Stomach smooth muscle (tissue), 2 donors: ENCODE data around the gene TRIM8.

Source experiments
- H3K27ac ChIP-seq: one replicate; pipeline ENCODE4 v1.7.0; 2013; ENCODE audit warnings: mild to moderate bottlenecking, low read length, inconsistent platforms
- H3K27me3 ChIP-seq, 2 donors: one replicate each; pipeline ENCODE4 v1.7.0; 2013; ENCODE audit warnings: low read length in 2 of 2; ENCODE audit not compliant: insufficient read depth in 2 of 2, control insufficient read depth in 1 of 2
- H3K36me3 ChIP-seq, 2 donors: one replicate each; pipeline ENCODE4 v1.7.0; 2013; ENCODE audit warnings: low read length in 2 of 2; ENCODE audit not compliant: control insufficient read depth in 2 of 2, insufficient read depth in 2 of 2
- H3K4me1 ChIP-seq: one replicate; pipeline ENCODE4 v1.7.0; 2013; ENCODE audit warnings: low read length; ENCODE audit not compliant: control insufficient read depth, insufficient read depth
- H3K4me3 ChIP-seq, 2 donors: one replicate each; pipeline ENCODE4 v1.7.0; 2013; ENCODE audit warnings: low read length in 2 of 2
- H3K9ac ChIP-seq, 2 donors: one replicate each; pipeline ENCODE4 v1.7.0; 2013; ENCODE audit warnings: low read length in 2 of 2, mild to moderate bottlenecking in 1 of 2
- H3K9me3 ChIP-seq, 2 donors: one replicate each; pipeline ENCODE4 v1.7.0; 2013; ENCODE audit warnings: low read length in 2 of 2; ENCODE audit not compliant: control insufficient read depth in 2 of 2
- donor health status: healthy.
- donor health status: Pancreatic carcinoma.

The TRIM8 gene

DNA sequence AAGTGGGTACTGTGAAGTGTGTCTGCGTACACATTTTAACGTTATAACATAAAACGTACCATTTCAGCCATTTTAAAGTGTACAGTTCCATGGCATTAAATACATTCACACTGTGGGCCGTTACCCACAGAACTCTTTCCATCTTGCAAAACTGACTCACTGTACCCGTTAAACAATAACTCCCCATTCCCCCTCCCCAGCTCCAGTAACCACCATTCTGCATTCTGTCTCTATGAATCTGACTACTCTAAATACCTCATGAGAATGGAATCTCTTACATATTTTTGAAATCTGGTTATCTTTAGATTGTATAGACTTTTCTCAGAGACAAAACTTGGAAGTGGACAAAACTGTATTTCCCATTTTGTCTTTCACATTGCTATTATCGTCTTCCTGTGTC lies 60.6 kb downstream of the TRIM8 start:
- Histone ChIP-seq H3K9ac (no peak overlapping the region), H3K27ac (no peak overlapping the region), H3K4me3 (no peak overlapping the region), H3K9me3 (no peaks in the 10 kb centered on the region), H3K36me3 (peaks cover 0 to 5% of the 10 kb centered on the region in 2 donors), H3K27me3 (no peaks in the 10 kb centered on the region), H3K4me1 (no peaks in the 10 kb centered on the region)

DNA sequence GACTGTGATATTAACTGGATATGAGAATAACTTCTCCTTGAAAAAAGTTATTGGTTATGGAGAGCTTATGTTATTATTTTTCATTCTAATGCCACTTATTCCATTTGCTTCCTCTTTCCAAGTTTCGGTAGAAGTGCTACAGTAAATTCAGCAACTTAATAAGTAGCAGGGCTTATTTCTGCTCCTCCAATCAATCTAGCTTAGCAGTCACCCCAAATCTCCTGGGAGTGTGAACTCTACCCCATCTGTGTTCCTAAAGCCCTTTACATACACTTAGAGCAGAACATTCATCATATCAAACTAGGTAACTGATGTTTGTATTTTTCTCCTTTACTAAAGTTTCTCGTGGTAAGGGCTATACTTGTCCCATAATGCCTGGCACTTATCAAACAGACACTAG lies 61.3 kb downstream of the TRIM8 start:
- Histone ChIP-seq H3K27ac (no peak overlapping the region), H3K36me3 (peaks cover 0 to 5% of the 10 kb centered on the region in 2 donors), H3K9me3 (no peaks in the 10 kb centered on the region), H3K9ac (no peak overlapping the region), H3K27me3 (no peaks in the 10 kb centered on the region), H3K4me3 (no peak overlapping the region), H3K4me1 (no peaks in the 10 kb centered on the region)
